Bronchial epithelial cell (primary cell): ENCODE data around the gene TXNRD3. TPM values are rescaled to one million over a fixed set of nuclear protein-coding genes. Genes with fewer than 3 reads are reported as not detected.

Experiments used
- DNase-seq: peaks from one replicate; pipeline ENCODE4 v3.0.0-alpha.2; 2010; ENCODE audit warnings: low read depth
- FAIRE-seq: peaks from 2 replicates; lab custom pipeline; 2011; peaks lifted over from hg19 to GRCh38; lab: Jason Lieb, UNC
- H3K27me3 ChIP-seq: 2 replicates; pipeline ENCODE4 v1.5.1; 2011; ENCODE audit warnings: low read length; ENCODE audit not compliant: control insufficient read depth, insufficient read depth
- H3K36me3 ChIP-seq: 2 replicates; pipeline ENCODE4 v1.5.1; 2011; ENCODE audit warnings: low read length; ENCODE audit not compliant: control insufficient read depth, insufficient read depth
- H3K4me3 ChIP-seq: 2 replicates; pipeline ENCODE4 v1.5.1; 2011; ENCODE audit warnings: mild to moderate bottlenecking, low read depth, low read length, control low read depth
- CTCF ChIP-seq: IDR thresholded peaks from 2 replicates; pipeline ENCODE4 v1.5.1; 2011; ENCODE audit warnings: mild to moderate bottlenecking, moderate library complexity, low read length, control low read depth, inconsistent platforms; ENCODE audit not compliant: insufficient read depth, severe bottlenecking
- total RNA-seq: library from RNA; depleted of rRNA; stranded (reverse); fragments of >200 nt; gene quantifications from 2 replicates; pipeline ENCODE4 v1.2.1, GENCODE V29; 2014

Gene TXNRD3
- total RNA-seq, 1 donor from 2014 or later: 10.3 TPM

- no peak for FAIRE-seq
- DNase-seq: no peak
- no peak for TF ChIP-seq CTCF
Measured at GRCh38 chr3:126562737-126563276, 92.1 kb downstream of the TXNRD3 start.

GRCh38 chr3:126558336-126559071 is 96.4 kb downstream of the TXNRD3 start, which contains the start of gene C3orf22:
Gene C3orf22 (minus strand): TSS chr3:126558932. CDS start chr3:126553390, 5,542 bp downstream.
- peaks cover 1% of the 10 kb centered on the region for H3K27me3 ChIP-seq
- no peak for FAIRE-seq
- H3K36me3 ChIP-seq: no peaks in the 10 kb centered on the region
- no peak within 1 kb of the TSS for H3K4me3 ChIP-seq
- no peak for DNase-seq
- TF ChIP-seq CTCF: no peak

More at GRCh38 chr3:126562737-126563276, 92.1 kb downstream of the TXNRD3 start:
- Histone ChIP-seq H3K4me3 (no peak overlapping the region), H3K27me3 (peaks cover 5% of the 10 kb centered on the region), H3K36me3 (no peaks in the 10 kb centered on the region)

- TF ChIP-seq CTCF: no peak
- DNase-seq: no peak
- FAIRE-seq: no peak
Measured at GRCh38 chr3:126557761-126558160, 97.2 kb downstream of the TXNRD3 start.

GRCh38 chr3:126557415-126557745 is 97.5 kb downstream of the TXNRD3 start:
- FAIRE-seq (no peak), DNase-seq (no peak)
- no peaks in the 10 kb centered on the region for H3K27me3 ChIP-seq
- H3K36me3 ChIP-seq: no peaks in the 10 kb centered on the region
- TF ChIP-seq CTCF: no peak
- H3K4me3 ChIP-seq: no peak overlapping the region

More at GRCh38 chr3:126557761-126558160, 97.2 kb downstream of the TXNRD3 start:
- Histone ChIP-seq H3K27me3 (no peaks in the 10 kb centered on the region), H3K4me3 (no peak overlapping the region), H3K36me3 (no peaks in the 10 kb centered on the region)

Other genes starting within 250 kb of the TXNRD3 start
- gene ZXDC, start 179.2 kb downstream of the TXNRD3 start, total RNA-seq: 21.9 and 23.3 TPM in 2 replicates
- not detected in 2 replicates for gene UROC1, start 137.4 kb downstream of the TXNRD3 start, total RNA-seq
- gene CHST13, start 131.0 kb downstream of the TXNRD3 start, total RNA-seq: not detected in 2 replicates
- gene C3orf22, start 96.2 kb downstream of the TXNRD3 start, total RNA-seq: not detected in 2 replicates
- 25.5 and 36.6 TPM in 2 replicates for gene CHCHD6, start 49.1 kb upstream of the TXNRD3 start, total RNA-seq